Suprapubic skin (tissue), 3 donors: ENCODE data around the gene IWS1.

Experiments
- POLR2AphosphoS5 ChIP-seq, 3 donors: sonication (generic); formaldehyde crosslinking; IDR thresholded peaks; one replicate each; pipeline ENCODE4 v1.6.1; 2017; ENCODE audit warnings: antibody characterized with exemption in 3 of 3
- TF ChIP-seq, protein P1 (sequence below), 2 donors: fragments of 200-600 bp in 1 of 2; fragments of 450-650 bp in 1 of 2; sonication (generic) in 1 of 2; IDR thresholded peaks; one replicate each; pipeline ENCODE4 v1.5.1; 2016 to 2019; ENCODE audit warnings: antibody characterized with exemption in 2 of 2, mild to moderate bottlenecking in 1 of 2, moderate library complexity in 1 of 2

DNA sequence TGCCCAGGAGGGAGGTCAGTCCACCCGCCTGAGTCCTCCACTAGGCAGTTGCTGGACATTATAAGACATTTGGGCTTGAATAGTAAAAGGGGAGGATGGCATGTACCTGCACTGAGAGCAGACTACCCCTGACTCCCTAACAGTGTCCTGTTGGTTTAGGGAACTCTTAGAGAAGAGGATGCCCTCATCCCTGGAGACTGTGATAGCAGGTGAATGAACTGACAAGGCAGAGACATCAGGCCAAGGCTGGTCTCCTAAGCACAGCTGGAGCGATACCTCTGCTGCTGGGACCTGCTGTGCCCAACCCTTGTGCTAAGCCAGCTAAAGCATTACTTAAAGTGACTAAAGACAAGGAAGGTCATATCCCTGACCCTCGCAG lies 73.3 kb downstream of the IWS1 start:
- TF ChIP-seq, protein P1, sequence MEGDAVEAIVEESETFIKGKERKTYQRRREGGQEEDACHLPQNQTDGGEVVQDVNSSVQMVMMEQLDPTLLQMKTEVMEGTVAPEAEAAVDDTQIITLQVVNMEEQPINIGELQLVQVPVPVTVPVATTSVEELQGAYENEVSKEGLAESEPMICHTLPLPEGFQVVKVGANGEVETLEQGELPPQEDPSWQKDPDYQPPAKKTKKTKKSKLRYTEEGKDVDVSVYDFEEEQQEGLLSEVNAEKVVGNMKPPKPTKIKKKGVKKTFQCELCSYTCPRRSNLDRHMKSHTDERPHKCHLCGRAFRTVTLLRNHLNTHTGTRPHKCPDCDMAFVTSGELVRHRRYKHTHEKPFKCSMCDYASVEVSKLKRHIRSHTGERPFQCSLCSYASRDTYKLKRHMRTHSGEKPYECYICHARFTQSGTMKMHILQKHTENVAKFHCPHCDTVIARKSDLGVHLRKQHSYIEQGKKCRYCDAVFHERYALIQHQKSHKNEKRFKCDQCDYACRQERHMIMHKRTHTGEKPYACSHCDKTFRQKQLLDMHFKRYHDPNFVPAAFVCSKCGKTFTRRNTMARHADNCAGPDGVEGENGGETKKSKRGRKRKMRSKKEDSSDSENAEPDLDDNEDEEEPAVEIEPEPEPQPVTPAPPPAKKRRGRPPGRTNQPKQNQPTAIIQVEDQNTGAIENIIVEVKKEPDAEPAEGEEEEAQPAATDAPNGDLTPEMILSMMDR (IDR thresholded peaks at IDR 0.05): no peak
- no peak for TF ChIP-seq POLR2AphosphoS5 (IDR thresholded peaks at IDR 0.05)
